ENCODE measurements around the gene NYNRIN.

Gene NYNRIN

GRCh38 chr14:24392325-24393091 lies 6.3 kb upstream of the NYNRIN start:
- DNase-seq: peak; percentile 48

GRCh38 chr14:24394275-24394674 lies 4.5 kb upstream of the NYNRIN start:
- no peak for DNase-seq

GRCh38 chr14:24395609-24396582 lies 2.9 kb upstream of the NYNRIN start:
- no peak for DNase-seq

- no peak for DNase-seq
Observed at GRCh38 chr14:24397639-24398292, 1.0 kb upstream of the NYNRIN start.

GRCh38 chr14:24398293-24398652 lies 530 bp upstream of the NYNRIN start:
- DNase-seq: no peak

- no peak for DNase-seq
Observed at GRCh38 chr14:24399447-24399822, 632 bp downstream of the NYNRIN start.

GRCh38 chr14:24399999-24400718 lies 1.4 kb downstream of the NYNRIN start:
- no peak for DNase-seq

DNA sequence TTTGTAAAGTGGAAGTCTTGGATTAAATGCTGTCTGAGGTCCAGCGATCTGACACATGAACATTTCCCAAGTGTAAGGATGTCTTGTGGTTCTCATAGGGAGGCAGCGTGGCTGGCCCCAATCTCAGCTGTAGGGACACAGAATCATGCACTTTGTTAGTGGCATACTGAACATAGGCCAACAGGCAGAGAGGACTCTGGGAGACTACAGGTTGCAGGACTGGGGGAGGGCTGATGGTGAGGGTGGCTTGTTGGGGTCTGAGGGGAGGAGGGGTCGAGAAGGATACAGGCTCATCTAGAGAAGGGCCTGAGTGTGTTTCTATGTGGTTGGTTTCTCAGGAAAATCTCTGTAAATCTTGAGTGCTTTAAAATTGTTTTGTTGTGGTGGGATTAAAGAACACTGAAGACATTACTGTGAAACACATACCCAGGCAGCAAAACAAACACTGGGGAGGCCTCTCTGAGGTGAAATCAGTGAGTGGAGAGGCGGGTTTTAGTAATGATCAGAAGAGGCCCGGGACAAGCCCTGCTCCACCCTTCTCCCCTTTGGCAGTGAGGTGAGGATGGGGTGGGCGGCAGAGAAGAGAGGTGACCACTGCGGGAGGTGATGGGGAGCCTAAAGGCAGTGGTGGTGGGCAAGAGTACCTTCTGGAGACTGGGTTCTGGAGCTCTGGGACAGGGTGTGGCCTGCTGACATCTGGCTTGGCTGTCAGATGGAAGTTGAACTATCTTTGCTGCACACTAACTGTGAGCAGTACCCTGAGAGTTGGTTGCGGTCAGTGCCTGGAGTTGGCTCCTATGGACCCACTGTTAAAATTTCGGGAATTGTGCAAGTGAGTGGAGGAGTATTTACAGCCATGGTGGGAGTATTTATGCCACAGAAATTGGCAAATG lies 3.3 kb downstream of the NYNRIN start:
- no peak for DNase-seq

DNA sequence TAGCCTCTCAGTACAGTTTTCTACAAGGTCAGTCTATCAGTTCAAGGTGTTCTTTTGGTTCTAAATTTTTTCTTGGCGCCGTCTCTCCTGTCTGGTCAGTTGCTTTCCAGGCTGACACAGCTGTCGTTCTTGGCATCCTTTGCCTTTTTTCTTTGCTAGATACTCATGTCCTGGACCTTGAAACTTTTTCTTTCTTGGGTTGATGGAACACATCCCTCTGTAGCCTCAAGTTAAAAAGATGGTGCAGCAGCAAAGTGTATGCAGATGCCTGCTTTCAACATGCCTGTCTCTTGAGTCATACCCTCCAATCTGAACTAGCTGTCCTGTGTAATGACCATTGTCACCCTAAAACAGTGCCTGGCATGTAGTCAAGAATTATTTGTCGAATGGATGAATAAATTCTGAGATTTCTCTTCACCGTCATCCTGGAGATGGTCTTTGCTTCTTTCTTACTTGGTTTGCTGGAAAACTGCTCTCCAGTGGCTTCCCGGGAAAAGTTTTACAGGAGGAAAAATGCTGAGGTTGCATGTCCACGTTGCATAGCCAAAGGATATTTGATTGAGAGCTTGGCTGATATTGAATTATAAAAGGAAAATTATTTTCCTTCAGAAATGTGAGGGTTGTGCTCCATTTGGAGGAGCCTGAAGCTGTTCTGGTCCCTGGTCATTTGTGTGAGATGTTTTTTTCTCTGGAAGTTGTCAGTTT lies 4.6 kb downstream of the NYNRIN start:
- no peak for DNase-seq

- no peak for DNase-seq
Observed at GRCh38 chr14:24404814-24405213, 6.0 kb downstream of the NYNRIN start.

GRCh38 chr14:24406416-24406815 lies 7.6 kb downstream of the NYNRIN start:
- no peak for DNase-seq

- no peak for DNase-seq
Observed at GRCh38 chr14:24407608-24408325, 9.0 kb downstream of the NYNRIN start.

- peak; percentile 43 for DNase-seq
Observed at GRCh38 chr14:24408764-24409163, 10.0 kb downstream of the NYNRIN start.

- DNase-seq: no peak
Observed at GRCh38 chr14:24409192-24409591, 10.4 kb downstream of the NYNRIN start.

GRCh38 chr14:24409956-24410355 lies 11.2 kb downstream of the NYNRIN start:
- DNase-seq: no peak

GRCh38 chr14:24411443-24412389 lies 12.9 kb downstream of the NYNRIN start:
- DNase-seq: peak; percentile 30

GRCh38 chr14:24414077-24414476 lies 15.3 kb downstream of the NYNRIN start:
- no peak for DNase-seq

GRCh38 chr14:24414732-24415420 lies 16.1 kb downstream of the NYNRIN start:
- no peak for DNase-seq

All from NCI-H2171 (cell line).